WERI-Rb-1 (cell line): ENCODE data around the gene RFPL3.
"Not testable (repeated sequence)": the region's sequence is repeated elsewhere in the genome, so short reads cannot be mapped to it uniquely, and the experiment has no call there.

Source experiments
- DNase-seq: peaks from one replicate; pipeline ENCODE4 v3.0.0-alpha.2; 2020
- H3K27ac ChIP-seq: fragments of 250-450 bp; sonication (Bioruptor Pico); 2 replicates; pipeline ENCODE4 v1.5.1; 2020; ENCODE audit warnings: mild to moderate bottlenecking, moderate library complexity
- H3K27me3 ChIP-seq: fragments of 250-450 bp; sonication (Bioruptor Pico); 2 replicates; pipeline ENCODE4 v1.5.1; 2021; ENCODE audit warnings: mild to moderate bottlenecking, low read depth, moderate library complexity; ENCODE audit not compliant: insufficient read depth, severe bottlenecking
- H3K36me3 ChIP-seq: fragments of 250-450 bp; sonication (Bioruptor Pico); 2 replicates; pipeline ENCODE4 v1.5.1; 2020; ENCODE audit warnings: mild to moderate bottlenecking, moderate library complexity
- H3K4me3 ChIP-seq: 2 replicates; pipeline ENCODE4 v1.5.1; 2011; ENCODE audit warnings: low read depth, mild to moderate bottlenecking, control low read depth, low read length
- H3K9me3 ChIP-seq: fragments of 250-450 bp; sonication (Bioruptor Pico); 2 replicates; pipeline ENCODE4 v1.5.1; 2021; ENCODE audit warnings: mild to moderate bottlenecking, moderate library complexity; ENCODE audit not compliant: severe bottlenecking
- CTCF ChIP-seq: IDR thresholded peaks from 2 replicates; pipeline ENCODE4 v1.5.1; 2011; ENCODE audit warnings: low read depth, mild to moderate bottlenecking, control low read depth, inconsistent platforms, low read length

The RFPL3 gene

GRCh38 chr22:32353292-32353691 lies 4.4 kb upstream of the RFPL3 start:
- Histone ChIP-seq H3K27ac (no peak overlapping the region), H3K4me3 (no peak overlapping the region), H3K9me3 (no peaks in the 10 kb centered on the region), H3K27me3 (no peaks in the 10 kb centered on the region), H3K36me3 (no peaks in the 10 kb centered on the region)
- no peak for DNase-seq
- TF ChIP-seq CTCF, result no peak

- H3K9me3 ChIP-seq, result no peaks in the 10 kb centered on the region
- no peaks in the 10 kb centered on the region for H3K36me3 ChIP-seq
- no peak for DNase-seq
- H3K27ac ChIP-seq, result no peak overlapping the region
- no peak for TF ChIP-seq CTCF
- no peaks in the 10 kb centered on the region for H3K27me3 ChIP-seq
- H3K4me3 ChIP-seq, result no peak overlapping the region
Measured at GRCh38 chr22:32353840-32354239, 3.8 kb upstream of the RFPL3 start.

- TF ChIP-seq CTCF, result no peak
- Histone ChIP-seq H3K27ac (no peak overlapping the region), H3K36me3 (no peaks in the 10 kb centered on the region), H3K4me3 (no peak overlapping the region), H3K9me3 (no peaks in the 10 kb centered on the region), H3K27me3 (no peaks in the 10 kb centered on the region)
- DNase-seq, result no peak
Measured at GRCh38 chr22:32354360-32355351, 3.0 kb upstream of the RFPL3 start.

- TF ChIP-seq CTCF, result peak; percentile 48
- Histone ChIP-seq H3K27me3 (no peaks in the 10 kb centered on the region), H3K27ac (no peak overlapping the region), H3K9me3 (no peaks in the 10 kb centered on the region), H3K4me3 (no peak overlapping the region), H3K36me3 (no peaks in the 10 kb centered on the region)
- peak; percentile 24 for DNase-seq
Measured at GRCh38 chr22:32355760-32356159, 1.9 kb upstream of the RFPL3 start.

GRCh38 chr22:32360096-32360495 lies 2.4 kb downstream of the RFPL3 start:
- not testable (repeated sequence) for H3K27ac ChIP-seq, H3K9me3 ChIP-seq, H3K36me3 ChIP-seq, H3K27me3 ChIP-seq, H3K4me3 ChIP-seq, DNase-seq

- TF ChIP-seq CTCF, result no peak
- no peak overlapping the region for H3K27ac ChIP-seq
- no peaks in the 10 kb centered on the region for H3K27me3 ChIP-seq
- no peaks in the 10 kb centered on the region for H3K9me3 ChIP-seq
- no peak overlapping the region for H3K4me3 ChIP-seq
- no peaks in the 10 kb centered on the region for H3K36me3 ChIP-seq
- no peak for DNase-seq
Measured at GRCh38 chr22:32361257-32361656, 3.6 kb downstream of the RFPL3 start.
